H1 (cell line): Measurements from ENCODE around the gene KLF4. TPM values are rescaled to one million over a fixed set of nuclear protein-coding genes. Genes with fewer than 3 reads are reported as not detected.

Source experiments
- CTCF ChIA-PET: fragments of 300-600 bp; sonication (Branson Sonifier 250); formaldehyde crosslinking; loops from one replicate; lab custom pipeline; 2021; ENCODE audit not compliant: partially characterized antibody; lab: Charles Lee
- POLR2A ChIA-PET: fragments of 300-600 bp; sonication (Branson Sonifier 250); formaldehyde crosslinking; loops from one replicate; lab custom pipeline; 2021; ENCODE audit warnings: inconsistent platforms; ENCODE audit not compliant: partially characterized antibody; lab: Charles Lee
- DNase-seq, 2 experiments: peaks; one replicate each; pipeline versions ENCODE4 v3.0.0 to v3.0.0-alpha.2; 2010 to 2022; ENCODE audit warnings: low spot score in 2 of 2, low read depth in 1 of 2, mixed read lengths in 1 of 2
- FAIRE-seq: peaks from 2 replicates; lab custom pipeline; 2011; peaks lifted over from hg19 to GRCh38; lab: Jason Lieb, UNC
- H2AFZ ChIP-seq: 2 replicates; pipeline ENCODE4 v1.8.1; 2012; ENCODE audit warnings: low read length, inconsistent platforms
- H2AK5ac ChIP-seq: 2 replicates; pipeline ENCODE4 v1.6.1; 2013; ENCODE audit warnings: low read depth, low read length
- H2BK120ac ChIP-seq: replicated peaks from 2 replicates; pipeline ENCODE3; 2013; ENCODE audit warnings: low read depth, low read length, inconsistent platforms
- H2BK12ac ChIP-seq: 2 replicates; pipeline ENCODE4 v1.6.1; 2013; ENCODE audit warnings: low read depth, low read length
- H2BK15ac ChIP-seq: 2 replicates; pipeline ENCODE4 v1.6.1; 2013; ENCODE audit warnings: low read length
- H2BK20ac ChIP-seq: 2 replicates; pipeline ENCODE4 v1.6.1; 2013; ENCODE audit warnings: low read length
- H2BK5ac ChIP-seq: 2 replicates; pipeline ENCODE4 v1.6.1; 2013; ENCODE audit warnings: low read depth, low read length
- H3K14ac ChIP-seq: 2 replicates; pipeline ENCODE4 v1.6.1; 2013; ENCODE audit warnings: inconsistent platforms; ENCODE audit not compliant: insufficient read length
- H3K18ac ChIP-seq: 2 replicates; pipeline ENCODE4 v1.6.1; 2013; ENCODE audit warnings: low read length; ENCODE audit errors: extremely low read depth
- H3K23ac ChIP-seq: 2 replicates; pipeline ENCODE4 v1.6.1; 2013; ENCODE audit warnings: inconsistent platforms; ENCODE audit not compliant: insufficient read length
- H3K23me2 ChIP-seq: 2 replicates; pipeline ENCODE4 v1.6.1; 2013; ENCODE audit warnings: low read depth, low read length
- H3K27ac ChIP-seq: 2 replicates; pipeline ENCODE4 v1.6.1; 2011; ENCODE audit warnings: low read depth, low read length, inconsistent platforms
- H3K27me3 ChIP-seq, 4 experiments: replicated peaks in 1 of 4; 1 replicate in 1 of 4; 2 replicates in 3 of 4; pipeline versions ENCODE4 v1.6.1 to v1.8.1; 2011 to 2013; ENCODE audit warnings: low read length in 3 of 4, mild to moderate bottlenecking in 3 of 4, inconsistent platforms in 2 of 4, mixed read lengths in 2 of 4, moderate library complexity in 1 of 4; ENCODE audit not compliant: control insufficient read depth in 3 of 4, insufficient read depth in 3 of 4; ENCODE audit errors: extremely low read depth in 1 of 4
- H3K36me3 ChIP-seq, 4 experiments: 2 replicates each; pipeline versions ENCODE4 v1.6.1 to v1.8.1; 2011 to 2013; ENCODE audit warnings: mild to moderate bottlenecking in 4 of 4, low read length in 3 of 4, moderate library complexity in 2 of 4, control low read depth in 1 of 4, inconsistent platforms in 1 of 4; ENCODE audit not compliant: insufficient read depth in 4 of 4, control insufficient read depth in 2 of 4
- H3K4ac ChIP-seq: replicated peaks from 2 replicates; pipeline ENCODE3; 2013; ENCODE audit warnings: low read length, low read depth, mixed read lengths, inconsistent platforms; ENCODE audit not compliant: insufficient read length
- H3K4me1 ChIP-seq, 4 experiments: replicated peaks in 1 of 4; 1 replicate in 1 of 4; 2 replicates in 3 of 4; pipeline versions ENCODE4 v1.6.1 to v1.8.1; 2011 to 2013; ENCODE audit warnings: low read length in 3 of 4, inconsistent platforms in 2 of 4, mixed read lengths in 1 of 4; ENCODE audit not compliant: insufficient read depth in 4 of 4, control insufficient read depth in 3 of 4
- H3K4me2 ChIP-seq, 2 experiments: 2 replicates each; pipeline versions ENCODE4 v1.6.1 to v1.8.1; 2011 to 2013; ENCODE audit warnings: low read depth in 2 of 2, low read length in 2 of 2, control low read depth in 1 of 2, inconsistent platforms in 1 of 2, mild to moderate bottlenecking in 1 of 2; ENCODE audit not compliant: insufficient read depth in 1 of 2
- H3K4me3 ChIP-seq, 4 experiments: fragments of 200-600, 300-600 bp in 1 of 4; sonication (generic), shearing (Covaris generic), sonication (Bioruptor Twin) in 1 of 4; 2 replicates each; pipeline versions ENCODE4 v1.5.1 to v1.8.1; 2011 to 2016; ENCODE audit warnings: low read length in 4 of 4, low read depth in 3 of 4, control low read depth in 2 of 4, inconsistent platforms in 2 of 4, mild to moderate bottlenecking in 2 of 4, mixed read lengths in 1 of 4, moderate library complexity in 1 of 4; ENCODE audit not compliant: insufficient read depth in 2 of 4; ENCODE audit errors: extremely low read depth in 1 of 4
- H3K56ac ChIP-seq: replicated peaks from 2 replicates; pipeline ENCODE3; 2013; ENCODE audit warnings: low read depth, mild to moderate bottlenecking, mixed read lengths, low read length, inconsistent platforms; ENCODE audit not compliant: insufficient read length
- H3K79me1 ChIP-seq: 2 replicates; pipeline ENCODE4 v1.6.1; 2013; ENCODE audit warnings: low read depth, low read length, control low read depth
- H3K79me2 ChIP-seq, 2 experiments: 2 replicates each; pipeline versions ENCODE4 v1.6.1 to v1.8.1; 2012 to 2013; ENCODE audit warnings: low read length in 2 of 2, mild to moderate bottlenecking in 2 of 2, inconsistent platforms in 1 of 2; ENCODE audit not compliant: insufficient read depth in 2 of 2, control insufficient read depth in 1 of 2
- H3K9ac ChIP-seq, 4 experiments: replicated peaks in 1 of 4; 1 replicate in 1 of 4; 2 replicates in 3 of 4; pipeline versions ENCODE4 v1.6.1 to v1.8.1; 2011 to 2013; ENCODE audit warnings: low read depth in 3 of 4, low read length in 3 of 4, control low read depth in 2 of 4, mild to moderate bottlenecking in 2 of 4, moderate library complexity in 2 of 4, inconsistent platforms in 1 of 4; ENCODE audit errors: extremely low read depth in 1 of 4
- H3K9me3 ChIP-seq, 2 experiments: 2 replicates each; pipeline versions ENCODE4 v1.6.1 to v1.8.1; 2012 to 2013; ENCODE audit warnings: mild to moderate bottlenecking in 2 of 2, moderate library complexity in 2 of 2, control low read depth in 1 of 2, inconsistent platforms in 1 of 2, low read depth in 1 of 2, low read length in 1 of 2, mixed read lengths in 1 of 2; ENCODE audit not compliant: insufficient read depth in 2 of 2
- H4K20me1 ChIP-seq, 2 experiments: replicated peaks in 1 of 2; 2 replicates each; pipeline versions ENCODE3 to v1.8.1; 2011 to 2013; ENCODE audit warnings: inconsistent platforms in 2 of 2, low read length in 2 of 2, mild to moderate bottlenecking in 1 of 2; ENCODE audit not compliant: insufficient read depth in 2 of 2, control insufficient read depth in 1 of 2
- H4K5ac ChIP-seq: 2 replicates; pipeline ENCODE4 v1.6.1; 2013; ENCODE audit warnings: low read length, low read depth, mixed read lengths, inconsistent platforms; ENCODE audit not compliant: insufficient read length
- H4K8ac ChIP-seq: 2 replicates; pipeline ENCODE4 v1.8.0; 2013; ENCODE audit warnings: mild to moderate bottlenecking, moderate library complexity, low read length, inconsistent platforms; ENCODE audit not compliant: insufficient read depth; ENCODE audit errors: extremely low read depth
- H4K91ac ChIP-seq: replicated peaks from 2 replicates; pipeline ENCODE3; 2013; ENCODE audit warnings: low read length, mixed read lengths, inconsistent platforms; ENCODE audit not compliant: insufficient read length
- CEBPB ChIP-seq: IDR thresholded peaks from 2 replicates; pipeline ENCODE4 v1.6.1; 2012; ENCODE audit warnings: low read depth, low read length
- CHD2 ChIP-seq: IDR thresholded peaks from 2 replicates; pipeline ENCODE4 v1.6.1; 2012; ENCODE audit warnings: low read length, improper control_type of control experiment
- CTBP2 ChIP-seq: IDR thresholded peaks from 2 replicates; pipeline ENCODE4 v1.7.0; 2011; ENCODE audit warnings: borderline replicate concordance, mild to moderate bottlenecking, moderate library complexity, mixed read lengths, low read length; ENCODE audit not compliant: insufficient read depth, insufficient read length
- KDM4A ChIP-seq: IDR thresholded peaks from one replicate; pipeline ENCODE4 v1.7.1; 2012; ENCODE audit warnings: low read depth, mild to moderate bottlenecking, moderate library complexity, low read length, inconsistent platforms; ENCODE audit not compliant: severe bottlenecking
- MAFK ChIP-seq: IDR thresholded peaks from 2 replicates; pipeline ENCODE4 v1.6.1; 2012; ENCODE audit warnings: low read depth, mild to moderate bottlenecking, improper control_type of control experiment, low read length
- NANOG ChIP-seq: IDR thresholded peaks from 2 replicates; pipeline ENCODE4 v1.6.1; 2011; ENCODE audit warnings: low read length, low read depth, mild to moderate bottlenecking, inconsistent platforms; ENCODE audit not compliant: insufficient read depth, poor library complexity, severe bottlenecking
- NRF1 ChIP-seq: IDR thresholded peaks from 2 replicates; pipeline ENCODE4 v1.6.1; 2011; ENCODE audit warnings: mild to moderate bottlenecking, low read depth, low read length, improper control_type of control experiment
- SP4 ChIP-seq: IDR thresholded peaks from 2 replicates; pipeline ENCODE4 v1.6.1; 2012; ENCODE audit warnings: low read length, inconsistent platforms
- SUZ12 ChIP-seq: fragments of 200-600 bp; sonication (generic); IDR thresholded peaks from 2 replicates; pipeline ENCODE4 v1.6.1; 2012; ENCODE audit warnings: mild to moderate bottlenecking, inconsistent platforms, low read length, moderate library complexity, mixed read lengths
- TAF7 ChIP-seq: optimal IDR thresholded peaks from 2 replicates; pipeline ENCODE3; 2011; ENCODE audit warnings: low read depth, mild to moderate bottlenecking, inconsistent platforms, low read length, moderate library complexity, borderline replicate concordance
- TCF12 ChIP-seq: IDR thresholded peaks from 2 replicates; pipeline ENCODE4 v1.6.1; 2011; ENCODE audit warnings: low read depth, mild to moderate bottlenecking, low read length
- WGBS, 2 experiments: shearing (Covaris generic) in 1 of 2; methylation state at CpG; one replicate each; pipeline versions ENCODE4 v1.1.6 to v1.1.7; 2013 to 2015; ENCODE audit warnings: low lambda C conversion rate in 2 of 2, mixed read lengths in 2 of 2, inconsistent platforms in 1 of 2, low coverage in 1 of 2, missing lambda C conversion rate in 1 of 2; ENCODE audit not compliant: insufficient replicate concordance in 2 of 2, insufficient coverage in 1 of 2, insufficient read length in 1 of 2; ENCODE audit errors: extremely low coverage in 1 of 2, missing lambda C conversion rate in 1 of 2; 5-methylcytosine and 5-hydroxymethylcytosine counted together
- polyA plus RNA-seq, 7 experiments: library from polyadenylated mRNA; depleted of rRNA in 3 of 7; stranded (reverse) in 5 of 7; unstranded in 2 of 7; fragments of >200 nt in 5 of 7; fragments of 200-250 nt in 2 of 7; gene quantifications; 1 replicate in 5 of 7; 2 replicates in 1 of 7; 4 replicates in 1 of 7; pipeline versions ENCODE4 v1.2.1 to v1.2.3, GENCODE V29; 2011 to 2013; ENCODE audit warnings: missing spikeins in 2 of 7, mixed read lengths in 2 of 7
- total RNA-seq: library from RNA; stranded (reverse); fragmentation: NEBNext Ultra II Directional; extraction: Animal tissue kit (Norgen Biotek cat#: 25700); gene quantifications from 2 replicates; pipeline ENCODE4 v1.2.1, GENCODE V29; 2021
- TF ChIP-seq, protein P1 (sequence below): IDR thresholded peaks from 2 replicates; pipeline ENCODE4 v1.6.1; 2012; ENCODE audit warnings: low read length, inconsistent platforms

KLF4 gene
- total and polyA plus RNA-seq, 2 of the 8 experiments (the other 6 are each of a cell fraction or from before 2014, with no cell fraction given) = 0.77 to 2.8 TPM

DNA sequence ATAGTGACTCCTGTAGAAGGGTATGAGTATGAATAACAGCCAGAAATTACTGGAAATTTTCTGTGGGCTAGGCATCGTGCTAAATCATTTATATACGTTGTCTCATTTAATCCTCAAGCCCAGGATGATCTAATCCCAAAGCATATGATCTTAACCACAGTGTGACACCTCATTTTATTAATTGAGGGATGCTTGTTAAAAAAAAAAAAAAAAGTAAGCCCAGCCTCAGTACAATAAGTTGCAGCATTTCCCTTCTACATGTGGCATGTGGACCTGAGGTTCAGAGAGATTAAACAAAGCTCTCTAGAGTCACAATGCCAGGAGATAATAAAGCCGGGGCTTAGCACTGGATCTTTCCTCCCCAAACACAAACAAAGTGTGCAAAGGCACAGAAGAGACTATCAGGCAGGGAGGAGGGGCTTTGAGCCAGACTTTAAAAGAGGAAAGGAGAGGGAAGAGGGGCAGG lies 49.5 kb downstream of the KLF4 start:
- Histone ChIP-seq H2AK5ac (0 out of 2 replicates have a peak overlapping the region, but pooled peaks have one; percentile 33), H4K8ac (no peak overlapping the region), H3K79me2 (no peaks in the 10 kb centered on the region), H3K9ac (no peak overlapping the region), H3K9me3 (no peaks in the 10 kb centered on the region), H3K23me2 (no peaks in the 10 kb centered on the region; the same call in 1 of the 2 replicates), H2AFZ (peak overlapping the region; percentile 57; the same call in 1 of the 2 replicates), H3K14ac (no peak overlapping the region), H3K18ac (peak overlapping the region; percentile 52; the same call in 1 of the 2 replicates), H3K23ac (no peak overlapping the region), H2BK5ac (peak overlapping the region; percentile 10; the same call in 1 of the 2 replicates), H2BK20ac (0 out of 2 replicates have a peak overlapping the region, but pooled peaks have one; percentile 15), H4K5ac (no peak overlapping the region), H3K79me1 (no peaks in the 10 kb centered on the region), H3K4ac (no peak overlapping the region), H2BK15ac (no peak overlapping the region), H4K20me1 (no peaks in the 10 kb centered on the region), H3K27ac (no peak overlapping the region), H3K27me3 (no peaks in the 10 kb centered on the region), H2BK12ac (peak overlapping the region; percentile 60; the same call in 1 of the 2 replicates), H3K4me2 (no peak overlapping the region), H4K91ac (peak overlapping the region; percentile 3), H3K56ac (no peak overlapping the region), H3K4me3 (no peak overlapping the region), H3K4me1 (peaks cover 6 to 8% (median 7%) of the 10 kb centered on the region in 4 experiments; a peak in 4 of 7 replicates), H2BK120ac (no peak overlapping the region), H3K36me3 (no peaks in the 10 kb centered on the region)
- DNase-seq (no peak), FAIRE-seq (no peak)
- ChIA-PET CTCF (interaction anchor here (0.6 to 0.9 kb wide), 3 partner anchors 12 to 496 kb away, joined by 3 to 4 read pairs (median 3); no protein-coding TSS in a partner anchor), POLR2A (no interaction called here)
- WGBS, 2 experiments = 90% methylated on average over 3 of the region's 3 CpGs; no CpG with 5 or more reads in 1 of the 2 experiments
- no peak for TF ChIP-seq CEBPB
- TF ChIP-seq NANOG = no peak
- TF ChIP-seq TAF7 = no peak
- TF ChIP-seq CTBP2 = no peak
- no peak for TF ChIP-seq MAFK
- TF ChIP-seq TCF12 = no peak
- no peak for TF ChIP-seq NRF1
- no peak for TF ChIP-seq KDM4A
- TF ChIP-seq SUZ12 = no peak
- TF ChIP-seq SP4 = no peak
- TF ChIP-seq CHD2 = no peak
- TF ChIP-seq, protein P1, sequence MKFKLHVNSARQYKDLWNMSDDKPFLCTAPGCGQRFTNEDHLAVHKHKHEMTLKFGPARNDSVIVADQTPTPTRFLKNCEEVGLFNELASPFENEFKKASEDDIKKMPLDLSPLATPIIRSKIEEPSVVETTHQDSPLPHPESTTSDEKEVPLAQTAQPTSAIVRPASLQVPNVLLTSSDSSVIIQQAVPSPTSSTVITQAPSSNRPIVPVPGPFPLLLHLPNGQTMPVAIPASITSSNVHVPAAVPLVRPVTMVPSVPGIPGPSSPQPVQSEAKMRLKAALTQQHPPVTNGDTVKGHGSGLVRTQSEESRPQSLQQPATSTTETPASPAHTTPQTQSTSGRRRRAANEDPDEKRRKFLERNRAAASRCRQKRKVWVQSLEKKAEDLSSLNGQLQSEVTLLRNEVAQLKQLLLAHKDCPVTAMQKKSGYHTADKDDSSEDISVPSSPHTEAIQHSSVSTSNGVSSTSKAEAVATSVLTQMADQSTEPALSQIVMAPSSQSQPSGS = no peak
